LNCaP clone FGC (cell line): ENCODE measurements around the gene NME3.

ENCODE experiments used
- DNase-seq: peaks from one replicate; pipeline ENCODE4 v3.0.0-alpha.2; 2011; ENCODE audit warnings: low read depth
- H3K4me3 ChIP-seq: 2 replicates; pipeline ENCODE4 v1.5.1; 2011; ENCODE audit warnings: mild to moderate bottlenecking, low read depth, low read length, control low read depth
- CTCF ChIP-seq: IDR thresholded peaks from 2 replicates; pipeline ENCODE4 v1.5.1; 2012; ENCODE audit warnings: mild to moderate bottlenecking; ENCODE audit not compliant: control insufficient read depth, insufficient read depth; ENCODE audit errors: extremely low read depth

NME3 gene

GRCh38 chr16:1793578-1794220 is 22.4 kb upstream of the NME3 start, which contains the start of gene IGFALS:
Gene IGFALS (minus strand): TSS chr16:1793705. CDS start chr16:1793652, 53 bp downstream.
- no peak for DNase-seq
- no peak within 1 kb of the TSS for H3K4me3 ChIP-seq
- TF ChIP-seq CTCF: no peak

DNA sequence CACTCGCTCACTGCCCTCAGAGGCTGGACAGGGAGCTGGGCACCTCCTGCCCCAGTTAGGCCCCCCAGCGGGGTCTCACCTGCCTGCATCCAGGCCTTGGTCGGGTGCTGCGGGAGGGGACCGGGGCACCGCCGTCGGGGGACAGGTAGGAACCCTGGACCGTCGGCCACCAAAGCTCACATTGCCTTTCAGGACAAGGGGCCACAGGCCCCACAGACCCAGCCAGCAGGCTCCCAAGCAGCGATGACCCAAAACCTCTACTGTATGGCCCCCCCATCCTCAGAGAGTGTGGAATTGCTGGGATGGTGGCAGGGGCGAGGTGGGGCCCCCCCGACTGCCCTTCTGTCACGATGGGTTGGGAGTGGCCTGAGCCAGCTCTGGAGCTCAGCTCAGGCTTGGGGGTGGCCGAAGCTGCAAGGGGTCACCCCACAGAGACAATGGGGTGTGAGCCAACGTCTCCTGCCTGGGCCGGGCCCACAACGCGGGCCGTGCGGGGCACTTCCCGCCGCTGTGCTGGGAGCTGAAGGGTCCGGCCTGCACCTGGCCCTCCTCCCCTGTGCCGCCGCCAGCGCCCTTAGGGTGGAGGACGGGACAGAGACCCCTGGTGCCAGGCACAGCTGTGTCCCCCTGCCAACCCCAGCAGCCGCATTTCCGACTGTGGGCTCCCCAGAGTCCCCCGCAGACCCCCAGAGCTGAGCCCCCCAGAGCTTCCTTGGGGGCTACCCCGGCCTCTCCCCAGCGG is 21.7 kb upstream of the NME3 start:
- no peak for DNase-seq
- no peak overlapping the region for H3K4me3 ChIP-seq
- TF ChIP-seq CTCF: no peak

- no peak for DNase-seq
- no peak overlapping the region for H3K4me3 ChIP-seq
- TF ChIP-seq CTCF: no peak
Observed at GRCh38 chr16:1791943-1792812, 20.8 kb upstream of the NME3 start.

DNA sequence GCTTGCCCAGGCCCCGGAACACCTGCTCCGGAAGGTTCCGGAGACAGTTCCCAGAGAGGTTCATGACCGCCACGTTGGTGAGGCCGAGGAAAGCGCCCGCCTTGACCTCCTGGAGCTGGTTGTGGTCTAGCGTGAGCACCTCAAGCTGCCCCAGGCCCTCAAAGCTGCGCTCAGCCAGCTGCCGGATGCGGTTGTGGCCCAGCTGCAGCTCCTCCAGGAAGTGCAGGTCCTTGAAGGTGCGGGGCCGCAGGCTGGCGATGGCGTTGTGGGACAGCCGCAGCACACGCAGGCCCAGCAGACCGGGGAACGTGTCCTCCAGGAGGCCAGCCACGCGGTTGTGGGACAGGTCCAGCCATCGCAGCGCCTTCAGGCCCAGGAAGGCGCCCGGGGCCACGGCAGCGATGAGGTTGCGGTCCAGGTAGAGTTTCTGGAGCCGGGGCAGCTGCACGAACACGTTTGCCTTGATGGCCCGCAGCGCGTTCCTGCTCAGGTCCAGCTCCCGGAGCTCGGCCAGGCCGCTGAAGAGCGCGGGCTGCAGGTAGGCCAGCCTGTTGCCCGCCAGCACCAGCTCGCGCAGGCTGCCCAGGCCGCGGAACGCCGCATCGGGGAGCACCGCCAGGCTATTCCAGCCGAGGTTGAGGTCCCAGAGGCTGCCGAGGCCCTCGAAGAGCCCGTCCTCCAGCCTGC is 20.1 kb upstream of the NME3 start:
- no peak for TF ChIP-seq CTCF

GRCh38 chr16:1790611-1791255 is 19.4 kb upstream of the NME3 start:
- no peak for DNase-seq
- TF ChIP-seq CTCF: no peak
- H3K4me3 ChIP-seq: no peak overlapping the region

More for the DNA sequence above, 20.1 kb upstream of the NME3 start:
- DNase-seq: no peak
- H3K4me3 ChIP-seq: no peak overlapping the region

- no peak for DNase-seq
- TF ChIP-seq CTCF: no peak
Observed at GRCh38 chr16:1790261-1790610, 18.9 kb upstream of the NME3 start.

More at GRCh38 chr16:1790261-1790610, 18.9 kb upstream of the NME3 start:
- no peak overlapping the region for H3K4me3 ChIP-seq
